HG03095 (cell line): ENCODE data around the gene FAM83D.
"Not testable (repeated sequence)": the region's sequence is repeated elsewhere in the genome, so short reads cannot be mapped to it uniquely, and the experiment has no call there.

Experiments used
- ATAC-seq: cut with Tn5 transposase; IDR thresholded peaks from one replicate; pipeline ENCODE4 v1.9.1; 2021; ENCODE audit warnings: moderate library complexity; ENCODE audit not compliant: unreplicated experiment

FAM83D gene

DNA sequence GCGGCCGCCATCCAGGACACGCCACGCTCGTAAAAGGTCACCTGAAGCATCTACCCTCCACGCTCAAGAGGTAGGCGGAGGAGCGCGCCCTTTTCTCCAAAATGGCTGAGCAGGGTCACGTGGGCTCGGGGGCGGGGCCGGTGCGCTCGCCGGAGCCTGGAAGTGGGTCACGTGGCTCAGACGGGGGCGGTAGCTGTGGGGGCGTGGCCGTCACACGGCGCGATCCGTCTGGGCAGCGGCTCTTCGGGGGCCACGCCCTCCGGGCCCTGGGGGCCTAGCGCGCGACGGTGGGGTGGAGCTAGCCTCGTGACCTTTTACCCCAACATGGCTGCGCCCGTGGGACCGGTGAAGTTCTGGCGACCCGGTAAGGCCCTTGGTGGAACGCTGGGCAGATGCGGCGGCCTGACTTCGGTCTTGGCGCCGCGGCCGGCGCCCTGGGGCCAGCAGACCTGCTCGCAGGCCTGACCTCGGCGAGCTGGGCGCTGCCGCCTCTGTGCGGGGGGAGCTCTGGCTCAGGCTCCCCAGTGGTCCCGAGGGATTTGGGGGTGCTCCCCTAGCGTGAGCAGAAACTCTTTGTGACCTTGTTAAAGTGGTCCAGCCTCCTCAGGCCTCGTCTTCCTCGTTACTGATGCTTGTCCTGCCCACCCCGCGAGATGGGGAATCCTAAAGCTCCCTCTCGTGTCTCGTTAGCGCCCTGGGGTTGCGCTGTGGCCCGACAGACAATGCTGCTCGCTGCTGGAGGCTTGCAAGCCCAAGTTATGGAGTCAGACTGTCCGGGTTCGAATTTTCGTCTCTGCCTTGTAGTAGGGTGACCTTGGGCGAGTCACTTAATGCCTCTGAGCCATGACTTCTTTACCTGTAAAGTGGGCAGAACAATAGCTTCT is 36.1 kb downstream of the FAM83D start, which contains the start of gene DHX35:
DHX35 (plus strand) TSS at position 301 of the 884 bp plus-strand sequence; CDS start at position 325, 24 bp downstream.
- peak; percentile 95 for ATAC-seq

- no peak for ATAC-seq
Observed at GRCh38 chr20:38962928-38963401, 36.7 kb downstream of the FAM83D start.

DNA sequence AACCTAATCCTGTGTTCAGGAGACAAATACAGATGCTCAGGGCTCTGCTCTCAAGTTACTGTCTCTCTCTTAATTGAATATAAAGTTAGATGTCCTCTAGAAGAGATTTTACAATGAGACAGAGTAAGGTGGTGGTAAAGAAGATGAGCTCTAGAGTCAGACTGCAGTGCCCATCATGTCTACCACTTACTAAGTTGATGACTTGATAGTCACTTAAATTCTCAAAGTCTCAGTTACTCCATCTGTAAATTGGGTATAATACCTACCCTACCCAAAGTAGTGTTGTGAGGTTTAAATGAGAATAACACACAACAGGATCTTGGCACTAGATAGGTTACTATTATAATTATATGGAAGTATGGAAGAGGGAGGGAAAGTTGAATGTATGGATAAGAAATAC is 37.5 kb downstream of the FAM83D start:
- no peak for ATAC-seq

- ATAC-seq: no peak
Observed at GRCh38 chr20:38965264-38965663, 39.0 kb downstream of the FAM83D start.

- ATAC-seq: no peak
Observed at GRCh38 chr20:38968090-38968489, 41.9 kb downstream of the FAM83D start.

- ATAC-seq: no peak
Observed at GRCh38 chr20:38969708-38970107, 43.5 kb downstream of the FAM83D start.

DNA sequence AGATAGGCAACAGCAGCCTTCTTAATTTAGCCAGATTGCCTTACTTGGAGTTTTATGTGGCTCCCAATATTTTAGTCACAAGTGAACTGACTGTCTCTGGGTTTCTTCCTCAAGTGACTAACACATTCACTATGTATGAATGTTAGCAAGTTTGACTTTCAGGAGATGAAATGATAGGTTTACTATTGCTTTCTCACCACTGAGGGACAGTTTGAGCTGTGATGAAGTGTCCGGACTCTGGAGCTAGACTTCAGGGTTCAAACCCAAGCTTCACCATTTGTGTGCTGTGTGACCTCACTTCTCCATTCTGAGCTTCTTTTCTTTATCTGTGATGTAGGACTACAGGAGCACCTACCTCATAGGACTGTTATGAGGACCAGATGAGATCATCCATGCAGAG is 44.1 kb downstream of the FAM83D start:
- no peak for ATAC-seq

DNA sequence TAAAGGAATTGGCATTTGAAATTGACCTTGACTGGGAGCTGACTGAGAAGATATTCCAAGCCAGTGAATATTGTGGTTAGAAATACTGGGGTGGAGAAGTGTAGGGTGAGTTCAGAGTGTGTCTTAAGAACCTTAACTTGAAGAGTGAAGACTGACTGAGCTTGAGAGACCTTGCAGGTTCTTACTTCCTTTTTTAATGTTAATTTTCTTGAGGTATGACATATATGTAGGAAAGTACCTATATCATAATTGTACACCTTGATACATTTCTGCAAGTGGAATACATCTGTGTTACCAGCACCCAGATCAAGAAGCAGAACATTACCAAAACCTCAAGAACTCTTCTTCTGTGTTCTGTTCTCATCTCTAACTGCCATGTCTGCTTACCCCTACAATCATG is 46.9 kb downstream of the FAM83D start:
- no peak for ATAC-seq

DNA sequence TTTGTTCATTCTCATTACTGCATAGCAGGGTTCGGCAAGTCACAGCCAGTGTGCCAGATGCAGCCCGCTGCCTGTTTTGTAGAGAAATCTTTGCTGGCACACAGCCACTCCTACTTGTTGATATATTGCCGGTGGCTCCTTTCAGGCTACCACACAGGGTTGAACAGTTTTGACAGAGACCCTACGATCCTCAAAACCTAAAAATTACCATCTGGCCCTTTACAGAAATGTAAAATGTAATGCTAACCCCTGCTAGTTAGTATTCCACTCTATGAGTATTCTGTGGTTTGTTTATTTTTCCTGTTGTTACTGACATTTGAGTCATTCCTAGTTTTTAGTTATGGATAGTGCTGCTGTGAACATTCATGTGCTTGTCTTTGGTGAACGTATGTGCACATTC is 47.4 kb downstream of the FAM83D start:
- no peak for ATAC-seq

DNA sequence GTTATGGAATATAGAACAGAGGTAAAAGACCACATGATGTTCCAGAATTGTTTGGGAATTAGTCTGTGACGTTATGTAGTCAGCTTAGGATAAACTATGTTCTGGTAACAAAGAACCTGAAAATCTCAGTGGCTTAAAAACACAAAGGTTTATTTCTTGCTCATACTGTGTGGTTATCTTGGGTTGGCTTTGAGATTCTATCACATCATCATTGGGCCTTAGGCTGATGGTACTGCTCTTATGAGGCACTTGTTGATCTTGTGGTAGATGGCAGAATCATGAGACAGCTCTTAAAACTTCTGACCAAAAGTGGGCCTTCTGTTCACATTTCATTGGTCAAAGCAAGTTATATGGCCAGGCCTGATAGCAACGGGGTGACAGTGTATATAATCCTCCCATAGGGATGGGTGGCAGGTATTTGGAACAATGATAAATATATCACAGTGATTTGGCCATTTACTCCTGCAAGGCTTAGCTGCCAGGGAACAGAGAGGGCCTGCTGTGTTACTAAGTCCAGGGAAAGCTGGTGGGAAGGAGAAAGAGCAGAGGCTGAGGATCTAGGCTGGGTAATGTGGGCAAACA is 49.4 kb downstream of the FAM83D start:
- no peak for ATAC-seq

- no peak for ATAC-seq
Observed at GRCh38 chr20:38979434-38979833, 53.2 kb downstream of the FAM83D start.

DNA sequence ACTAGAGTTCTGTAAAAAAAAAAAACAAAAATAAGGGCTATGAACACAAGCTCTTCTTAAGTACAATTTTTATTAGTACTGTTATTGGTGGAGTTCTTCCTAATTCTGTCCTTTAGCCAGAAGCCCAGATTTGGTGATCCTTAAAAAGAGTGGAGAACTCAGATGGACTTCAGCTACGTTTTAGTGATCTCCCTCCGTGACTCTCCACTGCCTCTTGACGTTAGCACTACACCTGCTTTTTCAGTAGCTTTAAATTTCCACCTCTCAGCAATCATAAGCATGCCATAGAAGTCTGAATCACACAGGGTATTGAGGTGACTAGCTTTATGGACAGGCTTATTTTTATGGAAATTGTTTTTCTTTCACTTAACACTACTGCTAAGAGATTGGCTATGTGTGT is 53.6 kb downstream of the FAM83D start:
- ATAC-seq: no peak

GRCh38 chr20:38982291-38982690 is 56.1 kb downstream of the FAM83D start:
- ATAC-seq: no peak

- ATAC-seq: no peak
Observed at GRCh38 chr20:38985060-38985459, 58.8 kb downstream of the FAM83D start.

DNA sequence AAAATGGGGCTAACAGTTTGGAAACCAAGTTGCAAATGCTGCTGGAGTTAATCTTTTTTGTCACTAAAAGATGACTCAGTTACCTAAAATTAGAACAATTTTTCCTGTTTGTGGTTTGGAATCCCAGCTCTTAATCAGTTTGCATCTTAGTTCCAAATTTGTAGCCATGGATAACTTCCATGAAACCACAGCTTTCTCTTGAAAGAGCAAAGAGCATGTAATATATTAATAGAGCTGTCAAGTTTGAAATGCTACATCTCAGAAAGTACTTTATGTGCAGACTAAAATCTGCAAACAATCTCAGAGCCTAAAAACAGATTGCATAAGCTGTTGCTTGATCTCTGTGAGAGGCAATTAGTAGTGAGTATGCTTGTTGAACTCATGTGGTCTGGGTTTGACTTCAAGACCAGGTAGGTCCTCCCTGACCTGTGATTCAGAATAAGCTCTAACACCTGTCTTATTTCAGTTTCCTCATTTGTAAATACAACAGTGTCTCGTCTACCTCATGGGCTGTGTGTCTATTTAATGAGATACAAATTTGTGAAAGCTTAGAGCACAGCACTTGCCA is 59.5 kb downstream of the FAM83D start:
- ATAC-seq: no peak

- no peak for ATAC-seq
Observed at GRCh38 chr20:38986663-38987062, 60.4 kb downstream of the FAM83D start.

GRCh38 chr20:38987777-38988176 is 61.6 kb downstream of the FAM83D start:
- peak; percentile 86 for ATAC-seq

GRCh38 chr20:38990728-38991127 is 64.5 kb downstream of the FAM83D start:
- no peak for ATAC-seq

DNA sequence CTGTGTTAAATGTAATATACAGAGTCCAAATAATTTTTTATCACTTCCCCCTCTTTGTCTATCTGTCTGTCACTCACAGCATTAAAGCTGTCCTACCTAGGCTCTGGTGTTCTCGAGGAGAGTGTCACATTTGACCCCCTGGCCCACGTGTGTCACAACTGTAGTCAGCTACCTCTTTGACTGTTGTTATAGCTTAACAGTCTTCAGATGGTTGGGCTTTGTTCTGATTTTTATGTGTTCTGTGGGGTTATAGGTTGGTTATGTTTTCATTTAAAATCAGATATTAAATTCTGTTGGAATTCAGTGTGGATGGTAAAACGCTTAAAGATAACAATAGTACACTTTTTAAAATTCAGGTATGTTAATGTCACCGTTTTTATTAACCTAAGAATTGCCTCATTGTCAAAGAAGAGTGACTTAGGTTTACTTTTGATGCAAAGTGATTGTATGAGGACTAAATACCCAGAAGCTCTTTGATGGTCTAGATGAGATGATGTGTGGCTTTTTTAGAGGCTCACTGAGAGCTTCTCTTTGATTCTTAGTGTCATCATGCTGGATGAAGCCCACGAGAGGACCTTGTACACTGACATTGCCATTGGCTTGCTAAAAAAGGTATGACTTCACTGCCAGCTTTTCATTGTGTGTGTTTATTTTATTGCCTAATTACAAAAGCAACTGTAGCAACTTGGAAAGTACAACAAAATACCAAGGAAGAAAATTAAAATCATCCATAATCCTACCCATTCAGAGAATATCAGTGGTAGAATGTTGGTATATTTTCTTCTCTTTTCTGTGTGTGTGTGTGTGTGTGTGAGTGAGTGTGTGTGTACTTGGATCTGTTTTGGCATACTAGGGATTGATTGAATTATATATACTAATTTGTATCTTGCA is 65.8 kb downstream of the FAM83D start:
- ATAC-seq: no peak

- no peak for ATAC-seq
Observed at GRCh38 chr20:38995536-38996044, 69.4 kb downstream of the FAM83D start.

GRCh38 chr20:38996866-38997265 is 70.6 kb downstream of the FAM83D start:
- ATAC-seq: not testable (repeated sequence)
